HG03439 (cell line): ENCODE results near the gene ZNF525.
"Not testable (repeated sequence)": the region's sequence is repeated elsewhere in the genome, so short reads cannot be mapped to it uniquely, and the experiment has no call there.

Source experiments
- ATAC-seq: cut with Tn5 transposase; IDR thresholded peaks from one replicate; pipeline ENCODE4 v1.9.1; 2021; ENCODE audit warnings: mild to moderate bottlenecking, moderate library complexity; ENCODE audit not compliant: unreplicated experiment

ZNF525 gene

DNA sequence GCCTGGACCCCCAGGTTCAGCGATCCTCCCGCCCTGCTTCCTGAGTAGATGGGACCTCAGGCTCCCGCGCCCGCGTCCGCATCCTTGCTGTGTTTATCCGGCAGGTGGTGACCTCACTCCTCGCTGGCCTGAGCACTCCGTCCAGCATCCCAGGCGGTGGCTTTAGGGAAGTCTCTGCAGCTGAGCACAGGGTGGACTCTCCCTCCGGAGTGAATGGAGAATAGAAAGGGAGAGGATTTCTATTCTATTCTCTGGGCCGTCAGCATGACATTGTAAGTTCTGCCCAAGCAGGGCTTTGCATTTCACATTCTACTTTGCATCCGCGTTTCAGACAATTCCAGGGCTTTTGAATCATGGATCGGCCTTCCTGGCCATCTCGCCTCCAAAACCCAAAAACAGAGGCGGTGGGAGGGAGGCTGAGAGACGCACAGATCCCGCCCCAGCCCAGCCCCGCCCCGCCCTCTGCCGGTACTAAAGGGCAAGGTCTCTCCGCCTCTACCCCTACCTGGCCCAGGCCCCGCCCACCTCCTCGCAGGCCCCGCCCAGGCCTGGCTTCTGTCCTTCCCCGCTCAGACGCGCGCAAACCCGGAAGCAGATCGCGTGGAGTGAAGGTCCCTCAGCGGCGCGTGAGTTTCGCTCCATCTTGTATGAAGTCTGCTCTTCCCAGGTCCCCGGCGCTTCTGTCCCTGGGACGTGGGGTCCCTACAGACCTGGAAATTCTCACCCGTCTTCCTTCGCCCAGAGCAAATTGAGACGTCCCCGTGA lies at the start of gene ZNF525:
TSS of gene ZNF525 (plus strand) at position 572 of the 765 bp plus-strand sequence. CDS start 6,577 bp downstream, outside the sequence.
- peak; percentile 97 for ATAC-seq

DNA sequence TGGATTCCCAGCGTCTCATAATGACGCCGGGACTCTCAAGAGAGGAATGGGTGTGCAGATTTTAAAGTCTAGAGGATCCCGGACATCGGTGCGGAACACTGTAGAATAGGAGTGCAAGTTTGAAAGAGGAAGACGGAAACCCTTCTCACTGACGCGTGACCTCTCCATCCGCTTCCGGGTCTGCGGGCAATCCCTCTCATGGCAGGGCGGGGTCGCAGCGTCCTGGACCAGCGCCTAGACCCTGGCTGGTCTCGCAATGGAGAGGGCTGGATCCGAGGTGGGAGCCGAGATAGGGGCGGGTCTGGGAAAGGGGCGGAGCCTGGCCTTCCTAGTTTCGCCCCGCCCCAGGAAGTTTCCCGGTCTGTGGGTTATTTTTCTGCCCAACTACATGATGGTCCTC lies 36.5 kb upstream of the ZNF525 start:
- ATAC-seq, result no peak

DNA sequence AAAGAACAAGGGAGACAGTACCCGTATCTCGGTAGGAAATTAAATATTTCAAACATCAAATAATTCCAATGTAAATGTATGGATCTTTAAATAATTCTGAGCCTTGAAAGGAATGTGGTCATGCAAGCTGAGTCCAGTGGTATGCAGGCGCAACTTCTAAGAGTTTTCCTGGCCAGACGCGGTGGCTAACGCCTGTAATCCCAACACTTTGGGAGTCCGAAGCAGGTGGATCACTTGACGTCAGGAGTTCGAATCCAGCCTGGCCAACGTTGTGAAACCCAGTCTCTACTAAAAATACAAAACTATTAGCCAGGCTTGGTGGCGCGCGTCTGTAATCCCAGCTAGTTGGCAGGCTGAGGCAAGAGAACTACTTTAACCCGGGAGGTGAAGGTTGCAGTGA lies 33.0 kb upstream of the ZNF525 start:
- ATAC-seq, result no peak

DNA sequence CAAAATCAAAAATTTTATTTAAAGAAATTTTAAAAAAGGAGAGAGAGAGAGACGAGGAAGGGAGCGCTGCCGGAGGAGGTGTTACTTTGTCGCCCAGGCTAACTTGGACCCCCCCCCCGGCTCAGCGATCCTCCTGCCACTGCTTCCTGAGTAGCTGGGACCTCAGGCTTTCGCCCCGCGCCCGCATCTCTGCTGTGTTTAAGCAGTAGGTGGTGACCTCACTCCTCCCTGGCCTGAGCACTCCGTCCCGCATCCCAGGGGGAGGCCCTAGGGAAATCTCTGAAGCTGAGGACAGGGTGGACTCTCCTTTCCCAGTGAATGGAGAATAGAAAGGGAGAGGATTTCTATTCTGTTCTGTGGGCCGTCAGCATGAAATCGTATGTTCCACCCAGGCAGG lies 32.4 kb upstream of the ZNF525 start:
- ATAC-seq, result peak; percentile 16

DNA sequence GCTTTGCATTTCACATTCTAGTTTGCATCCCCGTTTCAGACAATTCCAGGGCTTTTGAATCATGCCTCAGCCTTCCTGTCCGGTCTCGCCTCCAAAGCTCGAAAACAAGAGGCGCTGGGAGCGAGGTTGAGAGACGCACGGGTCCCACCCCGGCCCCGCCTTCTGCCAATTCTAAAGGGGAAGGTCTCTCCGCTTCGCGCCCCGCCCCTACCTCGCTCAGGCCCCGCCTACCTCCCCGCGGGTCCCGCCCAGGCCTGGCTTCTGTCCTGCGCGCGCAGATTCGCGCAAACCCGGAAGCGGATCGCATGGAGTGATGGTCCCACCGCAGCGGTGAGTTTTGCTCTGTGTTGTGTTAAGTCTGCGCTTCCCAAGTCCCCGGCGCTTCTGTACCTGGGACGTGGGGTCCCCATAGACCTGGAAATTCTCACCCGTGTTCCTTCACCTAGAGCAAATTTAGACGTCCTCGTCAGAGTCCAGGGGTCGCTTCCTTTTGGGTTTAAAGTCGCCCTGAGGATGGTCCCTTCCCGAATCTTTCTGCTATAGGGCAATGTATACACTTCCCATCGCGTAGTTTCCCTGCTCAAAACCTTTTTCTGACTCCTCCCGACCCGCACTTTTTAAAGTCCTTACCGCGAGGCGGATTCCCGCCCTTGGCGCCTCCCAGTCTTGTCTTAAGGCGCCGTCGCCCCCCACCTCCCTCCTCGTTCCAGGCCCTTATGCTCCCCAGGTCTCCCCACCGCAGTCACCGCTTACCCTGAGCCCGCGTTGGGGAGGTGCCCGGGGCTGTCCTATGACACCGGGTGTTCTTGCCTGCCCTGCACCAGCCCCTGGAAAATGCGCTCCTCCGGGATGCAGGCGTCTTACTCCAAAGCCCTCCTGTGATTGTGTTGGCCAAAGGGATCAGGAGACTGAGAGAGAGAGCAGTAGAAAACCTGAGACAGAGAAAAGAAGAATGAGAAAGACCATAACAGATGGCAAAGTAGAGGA lies 31.7 kb upstream of the ZNF525 start, which contains the start of gene ZNF845:
TSS of gene ZNF845 (plus strand) at position 287 of the 987 bp plus-strand sequence. CDS start 7,559 bp downstream, outside the sequence.
- peak; percentile 90 for ATAC-seq

DNA sequence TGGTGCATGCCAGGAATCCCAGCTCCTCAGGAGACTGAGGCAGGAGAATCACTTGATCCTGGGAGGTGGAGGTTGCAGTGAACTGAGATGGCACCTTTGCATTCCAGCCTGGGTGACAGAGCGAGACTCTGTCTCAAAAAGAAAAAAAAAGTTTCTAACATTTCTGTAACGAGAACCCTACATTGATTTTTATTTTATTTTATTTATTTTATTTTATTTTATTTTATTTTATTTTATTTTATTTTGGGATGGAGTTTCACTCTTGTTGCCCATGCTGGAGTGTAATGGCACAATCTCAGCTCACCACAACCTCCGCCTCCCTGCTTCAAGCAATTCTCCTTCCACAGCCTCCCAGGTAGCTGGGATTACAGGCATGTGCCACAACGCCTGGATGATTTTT lies 21.1 kb upstream of the ZNF525 start:
- not testable (repeated sequence) for ATAC-seq

DNA sequence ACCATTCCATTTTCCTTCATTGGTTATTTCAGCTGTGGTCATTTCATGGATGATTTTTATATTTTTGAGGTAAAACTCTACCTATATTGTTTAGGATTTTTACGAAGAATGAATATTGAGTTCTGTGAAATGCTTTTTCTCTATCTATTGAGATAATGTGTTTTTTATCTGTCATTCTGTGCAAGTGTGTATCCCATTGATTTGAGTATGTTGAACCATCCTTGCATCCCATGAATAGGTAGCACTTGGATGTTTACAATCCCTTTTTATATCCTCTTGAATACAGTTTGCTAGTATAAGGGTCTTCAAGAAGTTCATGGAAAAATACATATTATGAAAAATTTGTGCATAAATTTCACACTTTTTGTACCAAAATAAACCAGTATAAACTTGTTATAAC lies 9.8 kb upstream of the ZNF525 start:
- no peak for ATAC-seq

DNA sequence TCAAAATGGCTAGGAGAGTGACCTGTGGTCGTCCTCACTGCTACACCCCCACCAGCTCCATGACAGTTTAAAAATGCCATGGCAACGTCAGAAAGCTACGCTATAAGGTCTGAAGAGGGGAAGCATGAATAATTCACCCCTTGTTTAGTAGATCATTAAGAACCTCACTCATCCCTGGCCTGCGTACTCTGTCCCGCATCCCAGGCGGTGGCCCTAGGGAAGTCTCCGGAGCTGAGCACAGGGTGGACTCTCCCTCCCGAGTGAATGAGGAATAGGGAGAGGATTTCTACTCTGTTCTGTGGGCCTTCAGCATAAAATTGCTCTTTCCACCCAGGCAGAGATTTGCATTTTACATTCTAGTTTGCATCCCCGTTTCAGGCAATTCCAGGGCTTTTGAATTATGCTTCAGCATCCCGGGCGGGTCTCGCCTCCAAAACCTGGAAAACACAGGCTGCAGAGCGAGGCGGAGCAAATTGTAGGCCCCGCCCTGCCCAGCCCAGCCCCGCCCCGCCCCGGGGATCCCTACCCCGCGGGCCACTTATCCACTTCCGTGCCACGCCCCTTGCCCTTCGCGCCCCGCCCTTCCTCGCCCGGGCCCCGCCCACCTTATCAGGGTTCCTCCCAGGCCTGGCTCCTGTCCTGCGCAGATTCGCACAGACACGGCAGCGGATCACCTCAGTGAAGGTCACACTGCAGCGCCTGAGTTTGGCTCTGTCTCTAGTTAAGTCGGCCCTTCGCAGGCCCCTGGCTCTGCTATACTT lies 7.5 kb upstream of the ZNF525 start:
- no peak for ATAC-seq

DNA sequence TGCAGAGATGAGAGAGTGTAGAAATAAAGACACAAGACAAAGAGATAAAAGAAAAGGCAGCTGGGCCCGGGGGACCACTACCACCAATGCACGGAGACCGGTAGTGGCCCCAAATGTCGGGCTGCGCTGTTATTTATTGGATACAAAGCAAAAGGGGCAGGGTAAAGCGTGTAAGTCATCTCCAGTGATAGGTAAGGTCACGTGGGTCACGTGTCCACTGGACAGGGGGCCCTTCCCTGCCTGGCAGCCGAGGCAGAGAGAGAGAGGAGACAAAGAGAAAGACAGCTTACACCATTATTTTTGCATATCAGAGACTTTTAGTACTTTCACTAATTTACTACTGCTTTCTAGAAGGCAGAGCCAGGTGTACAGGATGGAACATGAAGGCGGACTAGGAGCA lies 5.4 kb upstream of the ZNF525 start:
- not testable (repeated sequence) for ATAC-seq

DNA sequence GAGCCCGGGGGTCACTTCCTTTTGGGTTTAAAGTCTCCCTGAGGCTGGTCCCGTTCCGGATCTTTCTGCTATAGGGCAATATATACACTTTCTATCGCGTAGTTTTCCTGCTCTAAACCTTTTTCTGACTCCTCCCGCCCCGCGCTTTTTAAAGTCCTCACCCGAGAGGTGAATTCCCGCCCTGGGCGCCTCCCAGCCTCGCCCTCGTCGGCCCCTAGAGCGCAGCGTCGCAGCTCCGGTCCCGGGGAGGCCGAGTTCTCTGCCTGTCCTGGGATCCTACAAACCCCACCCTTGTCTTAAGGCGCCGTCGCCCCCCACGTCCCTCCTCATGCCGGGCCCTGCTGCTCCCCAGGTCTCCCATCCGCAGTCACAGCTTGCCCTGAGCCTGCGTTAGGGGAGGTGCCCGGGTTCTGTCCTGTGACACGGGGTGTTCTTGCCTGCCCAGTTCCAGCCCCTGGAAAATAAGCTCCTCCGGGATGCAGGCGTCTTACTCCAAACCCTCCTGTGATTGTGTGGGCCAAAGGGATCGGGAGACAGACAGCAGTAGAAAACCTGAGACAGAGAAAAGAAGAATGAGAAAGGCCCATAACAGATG lies 491 bp downstream of the ZNF525 start:
- ATAC-seq, result peak; percentile 41

DNA sequence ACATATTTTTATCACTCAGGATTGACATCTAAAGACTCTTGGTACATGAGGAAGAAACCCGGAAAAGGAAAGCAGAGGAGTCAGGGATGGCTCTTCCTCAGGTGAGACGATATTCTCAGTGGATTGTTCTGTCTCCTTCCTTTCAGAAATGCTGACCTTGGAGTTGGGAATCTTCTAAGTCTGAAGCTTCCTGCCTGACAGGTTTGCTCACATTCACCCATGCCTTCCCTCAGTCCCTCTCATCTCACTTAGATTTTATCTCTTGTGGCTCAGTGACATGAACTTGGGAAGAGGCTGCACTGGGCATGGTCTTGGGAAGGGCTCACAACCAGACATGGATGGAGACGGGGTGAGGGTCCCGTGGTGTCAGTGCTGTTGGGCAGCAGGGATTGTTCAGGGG lies 6.7 kb downstream of the ZNF525 start:
- no peak for ATAC-seq

DNA sequence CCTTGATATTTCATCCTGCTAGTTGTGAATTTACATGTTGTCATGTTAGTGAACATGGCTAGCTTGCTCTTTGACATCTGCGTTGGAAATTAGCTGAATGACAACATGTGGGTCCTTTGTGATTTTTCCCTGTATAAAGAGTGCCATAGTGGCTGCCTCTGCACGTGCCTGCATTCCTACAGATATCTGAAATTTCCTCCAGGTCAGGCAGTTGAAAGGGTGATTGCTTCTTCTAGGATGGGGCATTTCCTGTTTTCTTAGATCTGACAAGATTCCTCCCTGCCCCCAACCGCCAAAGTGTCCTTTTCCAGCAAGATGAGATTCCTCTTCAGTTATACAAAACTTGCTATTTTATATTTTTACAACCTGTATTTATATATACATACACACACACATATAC lies 8.8 kb downstream of the ZNF525 start:
- no peak for ATAC-seq

DNA sequence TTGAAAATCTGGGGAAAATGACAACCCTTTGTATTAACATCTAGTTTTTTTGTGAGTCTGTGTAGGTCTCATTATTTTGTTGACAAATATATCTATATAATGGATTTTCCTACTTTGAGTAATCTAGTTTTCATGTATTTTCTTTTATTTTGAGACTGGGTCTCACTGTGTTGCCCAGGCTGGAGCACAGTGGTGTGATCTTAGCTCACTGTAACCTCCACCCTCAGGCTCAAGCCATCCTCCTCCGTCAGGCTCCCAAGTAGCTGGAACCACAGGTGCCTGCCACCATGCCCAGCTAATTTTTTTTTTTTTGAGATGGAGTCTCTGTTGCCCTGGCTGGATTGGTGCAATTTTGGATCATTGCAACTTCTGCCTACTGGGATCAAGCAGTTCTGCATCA lies 9.2 kb downstream of the ZNF525 start:
- ATAC-seq, result no peak

DNA sequence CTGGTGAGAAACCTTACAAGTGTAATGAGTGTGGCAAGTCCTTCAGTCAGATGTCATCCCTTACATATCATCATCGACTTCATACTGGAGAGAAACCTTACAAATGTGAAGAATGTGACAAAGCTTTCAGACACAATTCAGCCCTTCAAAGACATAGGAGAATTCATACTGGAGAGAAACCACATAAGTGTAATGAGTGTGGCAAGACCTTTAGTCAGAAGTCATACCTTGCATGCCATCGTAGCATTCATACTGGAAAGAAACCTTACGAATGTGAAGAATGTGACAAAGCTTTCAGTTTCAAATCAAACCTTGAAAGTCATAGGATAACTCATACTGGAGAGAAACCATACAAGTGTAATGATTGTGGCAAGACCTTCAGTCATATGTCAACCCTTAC lies 15.9 kb downstream of the ZNF525 start:
- no peak for ATAC-seq

DNA sequence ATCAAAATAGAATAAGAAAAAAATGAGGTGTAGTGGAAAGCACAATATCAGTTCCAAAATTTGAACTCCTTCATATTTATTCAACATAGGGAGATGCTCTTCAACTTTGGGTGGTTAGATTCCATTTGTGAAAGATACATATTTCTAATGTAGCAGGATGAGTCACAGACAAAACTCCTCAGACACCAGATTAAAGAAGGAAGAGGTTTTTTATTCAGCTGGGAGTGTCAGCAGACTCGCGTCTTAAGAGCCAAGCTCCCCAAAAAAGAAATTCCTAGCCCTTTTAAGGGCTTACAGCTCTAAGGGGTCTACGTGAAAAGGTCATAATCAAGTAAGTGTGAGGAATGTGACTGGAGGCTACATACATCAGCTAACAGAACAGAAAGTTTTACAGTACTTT lies 22.7 kb downstream of the ZNF525 start:
- ATAC-seq, result no peak

DNA sequence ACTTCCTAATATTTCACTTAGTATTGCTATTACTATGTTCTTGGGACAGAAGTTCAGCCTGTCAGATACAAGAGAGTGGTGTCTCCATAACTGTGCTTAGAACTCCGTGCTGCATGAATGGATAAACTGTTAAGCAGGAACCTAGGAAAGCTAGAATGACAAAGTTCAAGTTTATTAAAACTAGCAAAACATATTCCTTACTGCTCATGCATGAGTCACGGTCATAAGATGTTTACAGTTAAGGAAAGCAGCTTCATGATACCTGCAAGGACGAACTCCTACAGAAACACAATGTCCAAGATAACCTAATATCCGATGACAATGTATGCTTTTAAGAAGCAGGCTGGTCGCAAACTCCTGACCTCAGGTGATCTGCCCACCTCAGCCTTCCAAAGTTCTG lies 23.4 kb downstream of the ZNF525 start:
- no peak for ATAC-seq

DNA sequence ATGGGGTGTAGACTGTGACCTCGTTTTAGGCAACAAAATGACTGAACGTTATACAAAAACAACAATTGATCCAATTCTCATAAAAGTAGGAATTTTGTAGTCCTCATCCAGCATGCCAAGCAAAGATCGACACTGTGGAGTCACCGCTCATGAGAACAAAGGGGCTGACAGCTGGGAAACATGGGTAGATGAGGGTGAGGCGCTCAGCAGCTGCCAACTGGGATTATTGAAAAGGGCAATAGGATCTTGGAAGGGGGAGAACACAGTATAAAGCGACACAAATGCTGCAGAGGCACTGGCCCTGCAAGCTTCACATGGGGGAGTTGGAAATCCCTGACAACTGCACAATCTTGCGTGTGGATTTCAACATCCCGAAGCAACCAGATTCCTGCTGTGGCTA lies 24.1 kb downstream of the ZNF525 start:
- ATAC-seq, result no peak

DNA sequence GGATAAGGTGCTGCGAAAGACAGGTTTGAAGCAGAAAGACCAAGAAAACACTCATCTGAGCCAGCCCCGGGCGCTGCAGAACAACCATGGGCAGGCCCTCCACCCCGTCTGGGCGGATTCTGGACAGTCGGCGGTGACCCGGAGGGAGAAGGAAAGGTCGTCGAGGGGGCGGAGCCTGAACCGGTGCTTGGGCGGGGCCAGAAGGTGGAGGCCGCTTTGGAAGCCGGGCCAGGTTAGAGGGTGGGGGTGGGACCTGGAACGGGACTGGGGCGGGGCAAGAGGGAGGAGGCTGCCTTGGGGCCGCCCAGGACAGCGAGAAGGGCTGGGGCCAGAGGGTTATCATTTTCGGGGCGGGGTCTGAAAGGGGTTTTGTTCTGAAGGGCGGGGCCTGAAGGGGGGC lies 24.5 kb downstream of the ZNF525 start:
- no peak for ATAC-seq

DNA sequence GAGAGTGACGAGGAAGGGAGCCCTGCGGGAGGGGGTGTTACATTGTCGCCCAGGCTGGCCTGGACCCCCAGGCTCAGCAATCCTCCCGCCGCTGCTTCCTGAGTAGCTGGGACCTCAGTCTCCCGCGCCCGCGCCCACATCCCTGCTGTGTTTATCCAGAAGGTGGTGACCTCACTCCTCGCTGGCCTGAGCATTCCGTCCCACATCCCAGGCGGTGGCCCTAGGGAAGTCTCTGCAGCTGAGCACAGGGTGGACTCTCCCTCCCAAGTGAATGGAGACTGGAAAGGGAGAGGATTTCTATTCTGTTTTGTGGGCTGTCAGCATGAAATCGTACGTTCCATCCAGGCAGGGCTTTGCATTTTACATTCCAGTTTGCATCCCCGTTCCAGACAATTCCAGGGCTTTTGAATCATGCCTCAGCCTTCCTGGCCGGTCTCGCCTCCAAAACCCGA lies 29.0 kb downstream of the ZNF525 start:
- ATAC-seq, result no peak

DNA sequence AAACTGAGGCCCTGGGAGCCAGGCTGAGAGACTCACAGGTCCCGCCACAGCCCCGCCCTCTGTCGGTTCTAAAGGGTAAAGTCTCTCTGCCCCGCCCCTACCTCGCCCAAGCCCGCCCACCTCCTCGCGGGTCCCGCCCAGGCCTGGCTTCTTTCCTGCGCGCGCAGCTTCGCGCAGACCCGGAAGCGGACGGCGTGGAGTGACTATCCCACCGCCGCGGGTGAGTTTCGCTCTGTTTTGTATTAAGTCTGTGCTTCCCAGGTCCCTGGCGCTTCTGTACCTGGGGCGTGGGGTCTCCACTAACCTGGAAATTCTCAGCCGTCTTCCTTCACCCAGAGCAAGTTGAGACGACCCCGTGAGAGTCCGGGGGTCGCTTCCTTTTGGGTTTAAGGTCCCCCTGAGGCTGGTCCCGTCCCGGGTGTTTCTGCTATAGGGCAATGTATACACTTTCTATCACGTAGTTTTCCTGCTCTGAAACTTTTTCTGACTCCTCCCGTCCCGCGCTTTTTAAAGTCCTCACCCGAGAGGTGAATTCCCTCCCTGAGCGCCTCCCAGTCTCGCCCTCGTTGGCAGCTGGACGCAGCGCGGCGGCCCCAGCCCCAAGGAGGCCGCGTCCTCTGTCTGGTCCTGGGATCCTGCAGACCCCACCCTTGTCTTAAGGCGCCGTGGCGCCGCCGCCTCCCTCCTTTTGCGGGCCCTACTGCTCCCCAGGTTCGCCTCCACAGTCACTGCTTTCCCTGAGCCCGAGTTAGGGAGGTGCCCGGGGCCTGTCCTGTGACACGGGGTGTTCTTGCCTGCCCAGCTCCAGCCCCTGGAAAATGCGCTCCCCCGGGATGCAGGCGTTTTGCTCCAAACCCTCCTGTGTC lies 29.7 kb downstream of the ZNF525 start, which contains the start of gene ZNF765:
TSS of gene ZNF765 (plus strand) at position 176 of the 866 bp plus-strand sequence. CDS start 2,867 bp downstream, outside the sequence.
- peak; percentile 72 for ATAC-seq
